Measurements from ENCODE around the gene L1CAM.
A peak's percentile ranks its signal among the peaks of the same experiment; 100 is the strongest.

L1CAM gene

GRCh38 chrX:153885968-153886903 is at the start of gene L1CAM:
L1CAM (minus strand) TSS chrX:153886173; CDS start chrX:153875836, 10,337 bp downstream.
- intact Hi-C loops (cut with DNase I), result loop anchor here (10.0 kb wide), 1 partner anchor 61 kb away; no protein-coding TSS in a partner anchor
- peak in 4 of 10 donors; percentile 23 to 83 (median 45) for DNase-seq

- intact Hi-C loops (cut with DNase I), result no loop called here
Observed at GRCh38 chrX:153935326-153935851, 49.4 kb upstream of the L1CAM start.

GRCh38 chrX:153934762-153935325 is 48.9 kb upstream of the L1CAM start, which contains the start of gene NAA10:
NAA10 (minus strand) TSS chrX:153935037; CDS start chrX:153934904, 133 bp downstream.
- intact Hi-C loops (cut with DNase I), result no loop called here
- DNase-seq, result peak; percentile 38 to 96 (median 58)

More at GRCh38 chrX:153935326-153935851, 49.4 kb upstream of the L1CAM start:
- DNase-seq, result no peak

GRCh38 chrX:153934148-153934761 is 48.3 kb upstream of the L1CAM start:
- DNase-seq, result peak in 1 of 10 donors; percentile 77
- intact Hi-C loops (cut with DNase I), result no loop called here

- intact Hi-C loops (cut with DNase I), result no loop called here
Observed at GRCh38 chrX:153933748-153934147, 47.8 kb upstream of the L1CAM start.

GRCh38 chrX:153932220-153932915 is 46.4 kb upstream of the L1CAM start:
- no peak for DNase-seq
- intact Hi-C loops (cut with DNase I), result no loop called here

More at GRCh38 chrX:153933748-153934147, 47.8 kb upstream of the L1CAM start:
- DNase-seq, result no peak

GRCh38 chrX:153931748-153932147 is 45.8 kb upstream of the L1CAM start:
- intact Hi-C loops (cut with DNase I), result no loop called here
- DNase-seq, result no peak

- DNase-seq, result no peak
- intact Hi-C loops (cut with DNase I), result no loop called here
Observed at GRCh38 chrX:153931151-153931550, 45.2 kb upstream of the L1CAM start.

- DNase-seq, result peak in 1 of 10 donors; percentile 76
- intact Hi-C loops (cut with DNase I), result no loop called here
Observed at GRCh38 chrX:153930011-153930910, 44.3 kb upstream of the L1CAM start.

- no peak for DNase-seq
- intact Hi-C loops (cut with DNase I), result loop anchor here (2.0 kb wide), 1 partner anchor 41 kb away; the partner anchor contains the start of gene HCFC1
Observed at GRCh38 chrX:153929576-153929975, 43.6 kb upstream of the L1CAM start.

GRCh38 chrX:153928846-153929245 is 42.9 kb upstream of the L1CAM start:
- no peak for DNase-seq
- intact Hi-C loops (cut with DNase I), result loop anchor here (1.0 to 2.0 kb wide), 2 partner anchors 42 to 165 kb away; partner anchors contain the start of genes HCFC1 and PLXNB3

GRCh38 chrX:153927922-153928760 is 42.2 kb upstream of the L1CAM start:
- intact Hi-C loops (cut with DNase I), result loop anchor here (1.0 to 2.0 kb wide), 2 partner anchors 43 to 164 kb away; partner anchors contain the start of genes HCFC1 and PLXNB3
- DNase-seq, result peak; percentile 89 to 99 (median 92)

- DNase-seq, result no peak
- intact Hi-C loops (cut with DNase I), result no loop called here
Observed at GRCh38 chrX:153927672-153927921, 41.6 kb upstream of the L1CAM start.

- DNase-seq, result peak in 1 of 10 donors; percentile 30
- intact Hi-C loops (cut with DNase I), result no loop called here
Observed at GRCh38 chrX:153926858-153927671, 41.1 kb upstream of the L1CAM start.

- intact Hi-C loops (cut with DNase I), result no loop called here
Observed at GRCh38 chrX:153926552-153926857, 40.5 kb upstream of the L1CAM start.

GRCh38 chrX:153925739-153926551 is 40.0 kb upstream of the L1CAM start, which contains the start of gene ARHGAP4:
ARHGAP4 (minus strand) TSS chrX:153926264; CDS start chrX:153926202, 62 bp downstream.
- intact Hi-C loops (cut with DNase I), result no loop called here
- DNase-seq, result no peak

More at GRCh38 chrX:153926552-153926857, 40.5 kb upstream of the L1CAM start:
- DNase-seq, result no peak

- intact Hi-C loops (cut with DNase I), result no loop called here
- DNase-seq, result no peak
Observed at GRCh38 chrX:153925387-153925738, 39.4 kb upstream of the L1CAM start.

Data from posterior cingulate gyrus (tissue), 11 donors.